Skeletal muscle tissue (tissue), 4 donors: Measurements from ENCODE around the gene SOAT2. TPM values are rescaled to one million over a fixed set of nuclear protein-coding genes. Genes with fewer than 3 reads are reported as not detected.

Source experiments
- H3K27ac ChIP-seq: one replicate; pipeline ENCODE4 v1.7.0; 2013; ENCODE audit warnings: mild to moderate bottlenecking, low read depth, low read length, inconsistent platforms
- H3K27me3 ChIP-seq, 3 donors: one replicate each; pipeline ENCODE4 v1.7.0; 2013; ENCODE audit warnings: low read length in 3 of 3; ENCODE audit not compliant: control insufficient read depth in 3 of 3, insufficient read depth in 3 of 3
- H3K36me3 ChIP-seq, 3 donors: one replicate each; pipeline ENCODE4 v1.7.0; 2013; ENCODE audit warnings: low read length in 3 of 3; ENCODE audit not compliant: control insufficient read depth in 3 of 3, insufficient read depth in 3 of 3
- H3K4me1 ChIP-seq, 3 donors: one replicate each; pipeline ENCODE4 v1.7.0; 2013; ENCODE audit warnings: low read length in 3 of 3, mild to moderate bottlenecking in 3 of 3; ENCODE audit not compliant: control insufficient read depth in 3 of 3, insufficient read depth in 3 of 3
- H3K4me3 ChIP-seq, 3 donors: one replicate each; pipeline ENCODE4 v1.7.0; 2013; ENCODE audit warnings: low read length in 3 of 3
- H3K9ac ChIP-seq, 3 donors: one replicate each; pipeline ENCODE4 v1.7.0; 2013; ENCODE audit warnings: low read length in 3 of 3, mild to moderate bottlenecking in 3 of 3, moderate library complexity in 2 of 3, low read depth in 1 of 3
- H3K9me3 ChIP-seq, 3 donors: one replicate each; pipeline ENCODE4 v1.7.0; 2013; ENCODE audit warnings: low read length in 3 of 3; ENCODE audit not compliant: control insufficient read depth in 3 of 3
- total RNA-seq: library from RNA; depleted of rRNA; stranded (reverse); fragments of >200 nt; gene quantifications from one replicate; pipeline ENCODE4 v1.2.3, GENCODE V29; 2014
- donor health status: Osteomylitis.

SOAT2 gene
- total RNA-seq, 1 donor from 2014 or later = under 0.01 TPM

- Histone ChIP-seq H3K27ac (peak overlapping the region; percentile 75), H3K9me3 (no peaks in the 10 kb centered on the region), H3K36me3 (peaks cover 38 to 39% (median 39%) of the 10 kb centered on the region in 3 donors), H3K27me3 (no peaks in the 10 kb centered on the region), H3K4me3 (peak overlapping the region; percentile 9 to 67 (median 45)), H3K9ac (peak overlapping the region; percentile 32 to 68 (median 63)), H3K4me1 (peaks cover 67 to 73% (median 72%) of the 10 kb centered on the region in 3 donors)
These were observed 37.0 kb upstream of the SOAT2 start for GRCh38 chr12:53065975-53066931.

DNA sequence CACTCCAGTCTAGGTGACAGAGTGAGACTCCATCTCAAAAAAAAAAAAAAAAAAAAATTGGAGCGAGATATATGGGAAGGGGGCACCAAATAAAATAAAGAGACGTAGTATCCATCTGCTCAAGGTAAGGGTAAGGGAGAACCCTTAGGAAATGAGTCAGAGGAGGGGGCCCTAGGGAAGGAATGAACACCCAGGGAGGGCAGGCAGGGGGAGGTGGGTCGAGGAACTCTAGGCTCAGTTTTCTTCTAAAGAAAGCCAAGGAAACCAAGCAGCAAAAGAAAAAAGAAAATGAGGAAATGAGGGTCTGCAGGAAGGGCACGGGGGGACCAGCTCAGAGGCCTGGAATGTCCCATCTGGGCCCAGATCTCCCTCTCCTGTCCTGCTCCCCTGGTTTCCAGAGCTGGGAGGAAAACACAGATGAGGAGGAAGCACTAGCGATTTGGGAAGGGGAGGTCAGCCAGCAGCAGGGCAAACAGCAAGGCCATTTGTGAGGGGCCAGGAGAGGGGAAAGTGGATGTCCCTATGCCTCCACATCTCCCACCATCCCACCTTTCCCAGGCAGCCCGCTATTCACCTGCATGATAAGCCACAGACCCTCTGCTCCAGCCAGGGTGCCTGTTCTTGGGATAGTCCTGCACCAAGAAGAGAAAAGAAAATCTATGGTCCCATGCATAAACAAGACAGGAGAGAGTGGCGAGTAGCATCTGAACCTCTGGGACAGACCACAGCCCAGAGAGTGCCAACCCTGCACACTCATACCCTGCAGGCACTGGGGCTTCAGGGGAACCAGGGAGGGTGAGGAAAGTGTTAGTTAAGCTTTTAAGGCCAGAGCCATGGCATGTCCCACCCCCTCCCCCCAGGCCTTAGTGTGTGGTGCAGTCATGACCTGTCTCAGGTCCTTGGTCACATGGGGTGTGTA, 36.0 kb upstream of the SOAT2 start:
- H3K4me3 ChIP-seq = no peak overlapping the region
- no peaks in the 10 kb centered on the region for H3K27me3 ChIP-seq
- H3K4me1 ChIP-seq = peaks cover 67 to 71% (median 70%) of the 10 kb centered on the region in 3 donors
- H3K36me3 ChIP-seq = peaks cover 30 to 33% (median 31%) of the 10 kb centered on the region in 3 donors
- no peaks in the 10 kb centered on the region for H3K9me3 ChIP-seq
- H3K9ac ChIP-seq = peak overlapping the region in 1 of 3 donors; percentile 8
- H3K27ac ChIP-seq = peak overlapping the region; percentile 19

GRCh38 chr12:53067993-53068770, 35.1 kb upstream of the SOAT2 start:
- H3K27ac ChIP-seq = peak overlapping the region; percentile 29
- H3K4me1 ChIP-seq = peaks cover 65 to 70% (median 68%) of the 10 kb centered on the region in 3 donors
- H3K9me3 ChIP-seq = no peaks in the 10 kb centered on the region
- H3K4me3 ChIP-seq = no peak overlapping the region
- peaks cover 21 to 26% (median 23%) of the 10 kb centered on the region in 3 donors for H3K36me3 ChIP-seq
- H3K9ac ChIP-seq = no peak overlapping the region
- no peaks in the 10 kb centered on the region for H3K27me3 ChIP-seq

- H3K4me1 ChIP-seq = peaks cover 65 to 67% (median 66%) of the 10 kb centered on the region in 3 donors
- peak overlapping the region; percentile 29 for H3K27ac ChIP-seq
- peaks cover 16 to 27% (median 19%) of the 10 kb centered on the region in 3 donors for H3K36me3 ChIP-seq
- H3K9me3 ChIP-seq = no peaks in the 10 kb centered on the region
- no peaks in the 10 kb centered on the region for H3K27me3 ChIP-seq
- H3K4me3 ChIP-seq = no peak overlapping the region
- peak overlapping the region in 1 of 3 donors; percentile 45 for H3K9ac ChIP-seq
These were observed 34.3 kb upstream of the SOAT2 start for GRCh38 chr12:53068811-53069585.

DNA sequence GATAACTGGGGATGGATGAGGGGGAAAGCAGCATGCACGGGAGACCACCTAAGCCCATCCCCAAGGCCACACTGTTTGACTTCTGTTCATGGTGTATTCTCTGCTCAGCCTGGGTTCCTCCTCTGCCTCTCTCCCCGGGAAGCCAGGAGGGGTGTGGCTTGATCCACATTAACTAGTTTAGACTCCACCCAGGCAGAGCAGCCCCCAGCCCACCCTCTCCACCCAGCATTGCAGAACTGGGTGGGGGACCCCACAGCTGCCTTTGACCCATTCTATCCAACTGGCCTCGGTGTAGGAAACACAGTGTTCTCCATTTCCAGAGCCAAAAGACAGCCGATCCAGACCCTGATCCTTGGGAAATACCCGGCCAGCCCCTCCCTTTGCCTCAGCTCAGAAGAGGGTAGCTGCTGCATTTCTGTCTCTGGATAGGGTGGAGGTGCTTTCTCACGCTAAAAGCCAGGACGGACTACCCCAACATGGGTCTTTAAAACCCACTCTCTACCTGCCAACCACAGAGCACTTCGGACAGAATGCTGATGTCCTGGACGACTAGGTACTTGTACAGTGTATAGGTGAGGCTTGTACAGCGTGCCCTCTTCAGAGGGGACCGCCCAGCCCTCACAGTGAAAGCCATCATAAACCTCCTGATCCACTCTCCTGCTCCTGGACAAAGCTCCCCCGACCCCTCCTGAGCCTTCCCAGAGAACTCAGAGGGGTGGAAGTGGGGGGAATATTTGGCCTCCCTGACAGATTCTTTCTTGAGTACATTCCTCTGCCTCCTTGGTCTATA, 33.5 kb upstream of the SOAT2 start:
- no peaks in the 10 kb centered on the region for H3K27me3 ChIP-seq
- peaks cover 62 to 65% (median 64%) of the 10 kb centered on the region in 3 donors for H3K4me1 ChIP-seq
- no peak overlapping the region for H3K4me3 ChIP-seq
- peak overlapping the region in 1 of 3 donors; percentile 45 for H3K9ac ChIP-seq
- H3K27ac ChIP-seq = no peak overlapping the region
- no peaks in the 10 kb centered on the region for H3K9me3 ChIP-seq
- H3K36me3 ChIP-seq = peaks cover 21 to 27% (median 23%) of the 10 kb centered on the region in 3 donors

DNA sequence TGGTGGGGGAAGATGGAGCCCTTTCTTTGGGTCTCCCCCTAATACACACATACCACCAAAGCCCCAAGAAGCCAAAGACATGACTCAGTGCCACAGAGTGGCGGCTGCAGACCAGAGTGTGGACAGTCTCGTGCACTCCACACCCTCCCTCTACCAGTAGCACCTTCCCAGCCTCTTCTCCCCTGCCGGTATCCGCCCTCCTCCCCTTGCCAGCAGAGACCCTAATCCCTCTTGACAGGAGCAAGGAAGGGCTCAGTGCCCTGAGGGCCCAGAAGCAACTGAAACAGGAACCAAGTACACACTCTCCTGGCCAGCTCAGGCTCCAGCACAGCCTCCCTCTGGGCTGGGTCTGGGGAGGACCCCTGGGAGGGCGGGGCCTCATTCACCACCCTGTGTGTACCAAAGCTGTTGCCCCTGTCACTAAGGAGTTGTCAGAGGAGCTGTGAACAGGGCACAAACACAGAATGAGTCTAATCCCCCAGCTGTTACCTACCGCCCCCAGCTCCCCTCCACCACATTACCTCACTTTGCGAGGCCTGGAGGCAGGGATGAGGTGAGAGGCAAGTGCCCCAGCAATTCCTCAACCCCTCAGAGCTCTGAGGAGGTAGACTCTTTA, 32.3 kb upstream of the SOAT2 start:
- Histone ChIP-seq H3K27ac (peak overlapping the region; percentile 56), H3K9me3 (no peaks in the 10 kb centered on the region), H3K27me3 (no peaks in the 10 kb centered on the region), H3K4me3 (no peak overlapping the region), H3K36me3 (peaks cover 27 to 30% (median 28%) of the 10 kb centered on the region in 3 donors), H3K9ac (peak overlapping the region in 2 of 3 donors; percentile 18 to 57), H3K4me1 (peaks cover 52 to 56% (median 55%) of the 10 kb centered on the region in 3 donors)

GRCh38 chr12:53071591-53072551, 31.4 kb upstream of the SOAT2 start:
- H3K27ac ChIP-seq = peak overlapping the region; percentile 56
- peak overlapping the region in 2 of 3 donors; percentile 22 to 23 for H3K4me3 ChIP-seq
- H3K36me3 ChIP-seq = peaks cover 30 to 37% (median 34%) of the 10 kb centered on the region in 3 donors
- peaks cover 44 to 49% (median 48%) of the 10 kb centered on the region in 3 donors for H3K4me1 ChIP-seq
- H3K9ac ChIP-seq = peak overlapping the region; percentile 48 to 57 (median 54)
- H3K27me3 ChIP-seq = no peaks in the 10 kb centered on the region
- H3K9me3 ChIP-seq = no peaks in the 10 kb centered on the region
